HepG2 (cell line): ENCODE measurements around the gene TMEM214. TPM values are rescaled to one million over a fixed set of nuclear protein-coding genes. Genes with fewer than 3 reads are reported as not detected.
A peak's percentile ranks its signal among the peaks of the same experiment; 100 is the strongest.

Source experiments
- CAMTA2 ChIP-seq: sonication (generic); formaldehyde crosslinking; IDR thresholded peaks from 2 replicates; pipeline ENCODE4 v1.4.0; 2020; ENCODE audit warnings: mild to moderate bottlenecking, missing genetic modification reagents, borderline replicate concordance
- FOXM1 ChIP-seq: sonication (generic); formaldehyde crosslinking; IDR thresholded peaks from 2 replicates; pipeline ENCODE4 v1.5.0; 2020; ENCODE audit warnings: missing genetic modification reagents
- HCFC1 ChIP-seq: fragments of 150-350 bp; IDR thresholded peaks from 2 replicates; pipeline ENCODE4 v1.6.1; 2014; ENCODE audit warnings: low read depth, low read length
- PCBP2 ChIP-seq: fragments of 200-400 bp; formaldehyde crosslinking; optimal IDR thresholded peaks from 2 replicates; pipeline ENCODE3; 2018; ENCODE audit warnings: low read length, low read depth; ENCODE audit not compliant: poor library complexity, severe bottlenecking
- POLR2AphosphoS5 ChIP-seq: IDR thresholded peaks from 2 replicates; pipeline ENCODE4 v1.6.1; 2012; ENCODE audit warnings: low read depth, low read length
- RORA ChIP-seq: sonication (generic); formaldehyde crosslinking; IDR thresholded peaks from 2 replicates; pipeline ENCODE4 v1.5.0; 2020; ENCODE audit warnings: mild to moderate bottlenecking, missing genetic modification reagents, moderate library complexity
- SALL1 ChIP-seq: sonication (generic); formaldehyde crosslinking; IDR thresholded peaks from 2 replicates; pipeline ENCODE4 v1.8.0; 2022; ENCODE audit warnings: mild to moderate bottlenecking, missing genetic modification reagents
- ZNF530 ChIP-seq: sonication (generic); formaldehyde crosslinking; IDR thresholded peaks from 2 replicates; pipeline ENCODE4 v1.5.0; 2020; ENCODE audit warnings: low read depth, mild to moderate bottlenecking, missing genetic modification reagents
- ZNF556 ChIP-seq: sonication (generic); formaldehyde crosslinking; IDR thresholded peaks from 2 replicates; pipeline ENCODE4 v1.4.0; 2020; ENCODE audit warnings: mild to moderate bottlenecking, missing genetic modification reagents, borderline replicate concordance
- ZNF607 ChIP-seq: sonication (generic); formaldehyde crosslinking; IDR thresholded peaks from 2 replicates; pipeline ENCODE4 v1.5.1; 2020; ENCODE audit warnings: missing genetic modification reagents, mild to moderate bottlenecking, borderline replicate concordance
- ZNF660 ChIP-seq: sonication (generic); formaldehyde crosslinking; IDR thresholded peaks from 2 replicates; pipeline ENCODE4 v1.5.1; 2020; ENCODE audit warnings: mild to moderate bottlenecking, low read depth, missing genetic modification reagents, borderline replicate concordance
- ZNF703 ChIP-seq: sonication (generic); formaldehyde crosslinking; IDR thresholded peaks from 2 replicates; pipeline ENCODE4 v1.5.1; 2020; ENCODE audit warnings: missing genetic modification reagents, mild to moderate bottlenecking, moderate library complexity, borderline replicate concordance
- polyA plus RNA-seq, 8 experiments: library from polyadenylated mRNA; depleted of rRNA in 3 of 8; stranded (reverse) in 7 of 8; unstranded in 1 of 8; fragments of >200 nt; fragmentation: Illumina TruSeq in 4 of 8; extraction: Trizol in 4 of 8; gene quantifications; 2 replicates each; pipeline versions ENCODE4 v1.2.1 to v1.2.3, GENCODE V29; 2011 to 2016; ENCODE audit warnings: low read depth in 4 of 8, missing spikeins in 1 of 8, mixed read lengths in 1 of 8; ENCODE audit not compliant: insufficient read depth in 1 of 8
- total RNA-seq, 5 experiments: library from RNA; depleted of rRNA; stranded (reverse); fragments of >200 nt; fragmentation: Illumina TruSeq; extraction: Trizol; gene quantifications; 2 replicates each; pipeline ENCODE4 v1.2.3, GENCODE V29; 2016; ENCODE audit warnings: low read depth in 1 of 5
- TF ChIP-seq, protein P1 (sequence below): sonication (generic); formaldehyde crosslinking; IDR thresholded peaks from 2 replicates; pipeline ENCODE4 v1.5.0; 2020; ENCODE audit warnings: mild to moderate bottlenecking, missing genetic modification reagents
- TF ChIP-seq, protein P2 (sequence below): sonication (generic); formaldehyde crosslinking; IDR thresholded peaks from 2 replicates; pipeline ENCODE4 v1.5.1; 2020; ENCODE audit warnings: mild to moderate bottlenecking, missing genetic modification reagents, moderate library complexity
- TF ChIP-seq, protein P3 (sequence below): sonication (generic); formaldehyde crosslinking; IDR thresholded peaks from 2 replicates; pipeline ENCODE4 v1.4.0; 2020; ENCODE audit warnings: missing genetic modification reagents, borderline replicate concordance
- TF ChIP-seq, protein P4 (sequence below): sonication (generic); formaldehyde crosslinking; IDR thresholded peaks from 2 replicates; pipeline ENCODE4 v1.9.0; 2021; ENCODE audit warnings: missing genetic modification reagents, borderline replicate concordance
- TF ChIP-seq, protein P5 (sequence below): IDR thresholded peaks from 2 replicates; pipeline ENCODE4 v1.6.1; 2016
- TF ChIP-seq, protein P6 (sequence below): sonication (generic); formaldehyde crosslinking; IDR thresholded peaks from 2 replicates; pipeline ENCODE4 v1.8.1; 2023; ENCODE audit warnings: missing genetic modification reagents, inconsistent platforms, borderline replicate concordance

The TMEM214 gene
- total and polyA plus RNA-seq, 2 of the 13 experiments (the other 11 are each of a cell fraction or from before 2014, with no cell fraction given), result 58.3 to 132 TPM

DNA sequence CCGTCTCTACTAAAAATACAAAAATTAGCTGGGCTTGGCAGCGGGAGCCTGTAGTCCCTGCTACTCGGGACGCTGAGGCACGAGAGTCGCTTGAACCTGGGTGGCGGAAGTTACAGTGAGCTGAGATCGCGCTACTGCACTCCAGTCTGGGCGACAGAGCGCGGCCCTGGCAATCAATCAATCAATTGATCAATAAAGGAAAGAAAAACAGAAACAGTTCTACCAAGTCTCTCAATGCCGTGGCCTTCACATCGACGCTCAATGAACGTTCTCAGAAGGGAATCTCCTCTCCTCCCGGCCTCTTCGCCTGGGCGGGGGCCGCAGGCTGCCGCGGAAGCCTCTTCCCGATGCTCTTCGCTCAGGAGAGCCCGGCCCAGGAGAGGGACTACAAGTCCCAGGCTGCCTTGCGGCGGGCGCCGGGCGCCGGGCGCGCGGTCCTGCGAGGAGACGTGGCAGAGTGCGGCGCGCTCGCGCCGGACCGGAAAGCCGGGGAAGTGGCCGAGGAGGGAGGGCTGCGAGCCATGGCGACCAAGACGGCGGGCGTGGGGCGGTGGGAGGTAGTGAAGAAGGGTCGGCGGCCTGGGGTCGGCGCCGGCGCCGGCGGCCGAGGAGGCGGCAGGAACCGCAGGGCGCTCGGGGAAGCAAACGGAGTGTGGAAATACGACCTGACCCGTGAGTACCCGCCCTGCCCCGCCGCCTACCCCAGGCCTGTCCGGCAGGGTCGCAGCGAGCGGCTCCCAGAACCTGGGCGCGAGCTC lies at the start of gene TMEM214 (continued):
- TF ChIP-seq, protein P1, sequence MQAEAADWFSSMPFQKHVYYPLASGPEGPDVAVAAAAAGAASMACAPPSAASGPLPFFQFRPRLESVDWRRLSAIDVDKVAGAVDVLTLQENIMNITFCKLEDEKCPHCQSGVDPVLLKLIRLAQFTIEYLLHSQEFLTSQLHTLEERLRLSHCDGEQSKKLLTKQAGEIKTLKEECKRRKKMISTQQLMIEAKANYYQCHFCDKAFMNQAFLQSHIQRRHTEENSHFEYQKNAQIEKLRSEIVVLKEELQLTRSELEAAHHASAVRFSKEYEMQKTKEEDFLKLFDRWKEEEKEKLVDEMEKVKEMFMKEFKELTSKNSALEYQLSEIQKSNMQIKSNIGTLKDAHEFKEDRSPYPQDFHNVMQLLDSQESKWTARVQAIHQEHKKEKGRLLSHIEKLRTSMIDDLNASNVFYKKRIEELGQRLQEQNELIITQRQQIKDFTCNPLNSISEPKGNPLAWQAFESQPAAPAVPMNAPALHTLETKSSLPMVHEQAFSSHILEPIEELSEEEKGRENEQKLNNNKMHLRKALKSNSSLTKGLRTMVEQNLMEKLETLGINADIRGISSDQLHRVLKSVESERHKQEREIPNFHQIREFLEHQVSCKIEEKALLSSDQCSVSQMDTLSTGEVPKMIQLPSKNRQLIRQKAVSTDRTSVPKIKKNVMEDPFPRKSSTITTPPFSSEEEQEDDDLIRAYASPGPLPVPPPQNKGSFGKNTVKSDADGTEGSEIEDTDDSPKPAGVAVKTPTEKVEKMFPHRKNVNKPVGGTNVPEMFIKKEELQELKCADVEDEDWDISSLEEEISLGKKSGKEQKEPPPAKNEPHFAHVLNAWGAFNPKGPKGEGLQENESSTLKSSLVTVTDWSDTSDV (CRISPR knock-in tag), result peak; percentile 56; the same call in 1 of the 2 replicates
- TF ChIP-seq SALL1 (peak; percentile 40; the same call in 1 of the 2 replicates), ZNF556 (CRISPR knock-in tag) (peak; percentile 95), ZNF607 (CRISPR knock-in tag) (peak; percentile 98; the same call in 1 of the 2 replicates), ZNF530 (no peak), RORA (CRISPR knock-in tag) (no peak), ZNF703 (CRISPR knock-in tag) (no peak), POLR2AphosphoS5 (peak; percentile 89), HCFC1 (peak; percentile 89), CAMTA2 (CRISPR knock-in tag) (no peak), FOXM1 (CRISPR knock-in tag) (no peak), ZNF660 (CRISPR knock-in tag) (no peak), PCBP2 (no peak)
- TF ChIP-seq, protein P2, sequence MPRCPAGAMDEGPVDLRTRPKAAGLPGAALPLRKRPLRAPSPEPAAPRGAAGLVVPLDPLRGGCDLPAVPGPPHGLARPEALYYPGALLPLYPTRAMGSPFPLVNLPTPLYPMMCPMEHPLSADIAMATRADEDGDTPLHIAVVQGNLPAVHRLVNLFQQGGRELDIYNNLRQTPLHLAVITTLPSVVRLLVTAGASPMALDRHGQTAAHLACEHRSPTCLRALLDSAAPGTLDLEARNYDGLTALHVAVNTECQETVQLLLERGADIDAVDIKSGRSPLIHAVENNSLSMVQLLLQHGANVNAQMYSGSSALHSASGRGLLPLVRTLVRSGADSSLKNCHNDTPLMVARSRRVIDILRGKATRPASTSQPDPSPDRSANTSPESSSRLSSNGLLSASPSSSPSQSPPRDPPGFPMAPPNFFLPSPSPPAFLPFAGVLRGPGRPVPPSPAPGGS (CRISPR knock-in tag), result peak; percentile 95; the same call in 1 of the 2 replicates
- TF ChIP-seq, protein P3, sequence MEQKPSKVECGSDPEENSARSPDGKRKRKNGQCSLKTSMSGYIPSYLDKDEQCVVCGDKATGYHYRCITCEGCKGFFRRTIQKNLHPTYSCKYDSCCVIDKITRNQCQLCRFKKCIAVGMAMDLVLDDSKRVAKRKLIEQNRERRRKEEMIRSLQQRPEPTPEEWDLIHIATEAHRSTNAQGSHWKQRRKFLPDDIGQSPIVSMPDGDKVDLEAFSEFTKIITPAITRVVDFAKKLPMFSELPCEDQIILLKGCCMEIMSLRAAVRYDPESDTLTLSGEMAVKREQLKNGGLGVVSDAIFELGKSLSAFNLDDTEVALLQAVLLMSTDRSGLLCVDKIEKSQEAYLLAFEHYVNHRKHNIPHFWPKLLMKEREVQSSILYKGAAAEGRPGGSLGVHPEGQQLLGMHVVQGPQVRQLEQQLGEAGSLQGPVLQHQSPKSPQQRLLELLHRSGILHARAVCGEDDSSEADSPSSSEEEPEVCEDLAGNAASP (CRISPR knock-in tag), result no peak
- TF ChIP-seq, protein P4, sequence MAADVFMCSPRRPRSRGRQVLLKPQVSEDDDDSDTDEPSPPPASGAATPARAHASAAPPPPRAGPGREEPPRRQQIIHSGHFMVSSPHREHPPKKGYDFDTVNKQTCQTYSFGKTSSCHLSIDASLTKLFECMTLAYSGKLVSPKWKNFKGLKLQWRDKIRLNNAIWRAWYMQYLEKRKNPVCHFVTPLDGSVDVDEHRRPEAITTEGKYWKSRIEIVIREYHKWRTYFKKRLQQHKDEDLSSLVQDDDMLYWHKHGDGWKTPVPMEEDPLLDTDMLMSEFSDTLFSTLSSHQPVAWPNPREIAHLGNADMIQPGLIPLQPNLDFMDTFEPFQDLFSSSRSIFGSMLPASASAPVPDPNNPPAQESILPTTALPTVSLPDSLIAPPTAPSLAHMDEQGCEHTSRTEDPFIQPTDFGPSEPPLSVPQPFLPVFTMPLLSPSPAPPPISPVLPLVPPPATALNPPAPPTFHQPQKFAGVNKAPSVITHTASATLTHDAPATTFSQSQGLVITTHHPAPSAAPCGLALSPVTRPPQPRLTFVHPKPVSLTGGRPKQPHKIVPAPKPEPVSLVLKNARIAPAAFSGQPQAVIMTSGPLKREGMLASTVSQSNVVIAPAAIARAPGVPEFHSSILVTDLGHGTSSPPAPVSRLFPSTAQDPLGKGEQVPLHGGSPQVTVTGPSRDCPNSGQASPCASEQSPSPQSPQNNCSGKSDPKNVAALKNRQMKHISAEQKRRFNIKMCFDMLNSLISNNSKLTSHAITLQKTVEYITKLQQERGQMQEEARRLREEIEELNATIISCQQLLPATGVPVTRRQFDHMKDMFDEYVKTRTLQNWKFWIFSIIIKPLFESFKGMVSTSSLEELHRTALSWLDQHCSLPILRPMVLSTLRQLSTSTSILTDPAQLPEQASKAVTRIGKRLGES (CRISPR knock-in tag), result no peak
- TF ChIP-seq, protein P5, sequence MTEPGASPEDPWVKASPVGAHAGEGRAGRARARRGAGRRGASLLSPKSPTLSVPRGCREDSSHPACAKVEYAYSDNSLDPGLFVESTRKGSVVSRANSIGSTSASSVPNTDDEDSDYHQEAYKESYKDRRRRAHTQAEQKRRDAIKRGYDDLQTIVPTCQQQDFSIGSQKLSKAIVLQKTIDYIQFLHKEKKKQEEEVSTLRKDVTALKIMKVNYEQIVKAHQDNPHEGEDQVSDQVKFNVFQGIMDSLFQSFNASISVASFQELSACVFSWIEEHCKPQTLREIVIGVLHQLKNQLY (CRISPR knock-in tag), result no peak
- TF ChIP-seq, protein P6, sequence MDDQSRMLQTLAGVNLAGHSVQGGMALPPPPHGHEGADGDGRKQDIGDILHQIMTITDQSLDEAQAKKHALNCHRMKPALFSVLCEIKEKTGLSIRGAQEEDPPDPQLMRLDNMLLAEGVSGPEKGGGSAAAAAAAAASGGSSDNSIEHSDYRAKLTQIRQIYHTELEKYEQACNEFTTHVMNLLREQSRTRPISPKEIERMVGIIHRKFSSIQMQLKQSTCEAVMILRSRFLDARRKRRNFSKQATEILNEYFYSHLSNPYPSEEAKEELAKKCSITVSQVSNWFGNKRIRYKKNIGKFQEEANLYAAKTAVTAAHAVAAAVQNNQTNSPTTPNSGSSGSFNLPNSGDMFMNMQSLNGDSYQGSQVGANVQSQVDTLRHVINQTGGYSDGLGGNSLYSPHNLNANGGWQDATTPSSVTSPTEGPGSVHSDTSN (CRISPR knock-in tag), result no peak
